HEK293T (cell line): ENCODE measurements around the gene PALB2.
"Not testable (repeated sequence)": the region's sequence is repeated elsewhere in the genome, so short reads cannot be mapped to it uniquely, and the experiment has no call there.

Experiments used
- CTCF ChIA-PET: fragments of 350-600 bp; formaldehyde crosslinking; extraction: SDS; loops from one replicate; lab custom pipeline; 2021; ENCODE audit warnings: antibody characterized with exemption, inconsistent platforms; lab: Yijun Ruan, JAX
- POLR2A ChIA-PET: fragments of 350-600 bp; formaldehyde crosslinking; extraction: SDS; loops from one replicate; lab custom pipeline; 2020; ENCODE audit warnings: antibody characterized with exemption, inconsistent platforms; lab: Yijun Ruan, JAX
- DNase-seq: peaks from one replicate; pipeline ENCODE4 v3.0.0; 2012; ENCODE audit warnings: mixed read lengths; ENCODE audit errors: extremely low spot score
- ARNT ChIP-seq: fragments of 450-650 bp; IDR thresholded peaks from 2 replicates; pipeline ENCODE4 v1.6.1; 2017; ENCODE audit warnings: mild to moderate bottlenecking
- BHLHE40 ChIP-seq: fragments of 450-650 bp; IDR thresholded peaks from 2 replicates; pipeline ENCODE4 v1.6.1; 2016; ENCODE audit warnings: mild to moderate bottlenecking, moderate library complexity, borderline replicate concordance
- CTBP1 ChIP-seq: fragments of 450-650 bp; IDR thresholded peaks from 2 replicates; pipeline ENCODE4 v1.6.1; 2016; ENCODE audit warnings: borderline replicate concordance
- ELF4 ChIP-seq: fragments of 450-650 bp; IDR thresholded peaks from 2 replicates; pipeline ENCODE4 v1.6.1; 2017; ENCODE audit warnings: antibody characterized with exemption
- FOXA1 ChIP-seq: fragments of 450-650 bp; IDR thresholded peaks from 2 replicates; pipeline ENCODE4 v1.6.1; 2016; ENCODE audit warnings: mild to moderate bottlenecking
- FOXK2 ChIP-seq: fragments of 450-650 bp; IDR thresholded peaks from 2 replicates; pipeline ENCODE4 v1.6.1; 2016; ENCODE audit warnings: mild to moderate bottlenecking
- FOXM1 ChIP-seq: fragments of 450-650 bp; IDR thresholded peaks from 2 replicates; pipeline ENCODE4 v1.6.1; 2017; ENCODE audit warnings: mild to moderate bottlenecking, borderline replicate concordance
- HDGF ChIP-seq: fragments of 450-650 bp; IDR thresholded peaks from 2 replicates; pipeline ENCODE4 v1.6.1; 2017; ENCODE audit warnings: antibody characterized with exemption, borderline replicate concordance
- L3MBTL2 ChIP-seq: fragments of 450-650 bp; conservative IDR thresholded peaks from 2 replicates; pipeline ENCODE4 v1.6.1; 2016; ENCODE audit warnings: mild to moderate bottlenecking
- LEF1 ChIP-seq: fragments of 450-650 bp; IDR thresholded peaks from 2 replicates; pipeline ENCODE4 v1.6.1; 2017; ENCODE audit warnings: mild to moderate bottlenecking, borderline replicate concordance
- NFRKB ChIP-seq: fragments of 450-650 bp; IDR thresholded peaks from 2 replicates; pipeline ENCODE4 v1.6.1; 2016; ENCODE audit warnings: mild to moderate bottlenecking, moderate library complexity
- SP1 ChIP-seq: fragments of 450-650 bp; IDR thresholded peaks from 2 replicates; pipeline ENCODE4 v1.6.1; 2017
- SUZ12 ChIP-seq: fragments of 450-650 bp; IDR thresholded peaks from 2 replicates; pipeline ENCODE4 v1.6.1; 2016; ENCODE audit warnings: mild to moderate bottlenecking
- TARDBP ChIP-seq: fragments of 450-650 bp; IDR thresholded peaks from 2 replicates; pipeline ENCODE4 v1.6.1; 2016
- ZNF384 ChIP-seq: fragments of 450-650 bp; IDR thresholded peaks from 2 replicates; pipeline ENCODE4 v1.6.1; 2016
- TF ChIP-seq, protein P1 (sequence below): fragments of 450-650 bp; IDR thresholded peaks from 2 replicates; pipeline ENCODE4 v1.6.1; 2016

The PALB2 gene

DNA sequence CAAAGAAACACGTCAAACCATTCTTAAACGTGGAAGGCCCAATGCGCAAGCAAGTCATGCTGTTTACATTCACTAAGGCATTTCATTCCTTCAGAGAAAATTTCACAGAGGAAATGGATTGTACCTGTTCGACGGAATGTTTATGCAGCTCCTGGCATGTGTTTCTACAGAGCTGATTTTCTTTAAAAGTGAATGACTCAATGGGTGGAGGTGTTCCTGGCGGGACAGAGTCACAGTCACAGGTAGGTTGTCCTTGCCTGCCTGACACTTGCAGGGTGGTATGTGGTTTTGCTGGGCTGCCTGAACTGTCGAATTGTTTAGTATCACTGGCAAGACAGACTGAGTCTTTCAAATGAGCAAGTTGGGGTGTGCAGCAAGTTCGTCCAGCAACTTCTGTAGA, 11.6 kb downstream of the PALB2 start:
- no peak for TF ChIP-seq LEF1
- no peak for TF ChIP-seq FOXM1
- no peak for TF ChIP-seq CTBP1
- TF ChIP-seq BHLHE40: no peak
- TF ChIP-seq ARNT: no peak
- TF ChIP-seq, protein P1, sequence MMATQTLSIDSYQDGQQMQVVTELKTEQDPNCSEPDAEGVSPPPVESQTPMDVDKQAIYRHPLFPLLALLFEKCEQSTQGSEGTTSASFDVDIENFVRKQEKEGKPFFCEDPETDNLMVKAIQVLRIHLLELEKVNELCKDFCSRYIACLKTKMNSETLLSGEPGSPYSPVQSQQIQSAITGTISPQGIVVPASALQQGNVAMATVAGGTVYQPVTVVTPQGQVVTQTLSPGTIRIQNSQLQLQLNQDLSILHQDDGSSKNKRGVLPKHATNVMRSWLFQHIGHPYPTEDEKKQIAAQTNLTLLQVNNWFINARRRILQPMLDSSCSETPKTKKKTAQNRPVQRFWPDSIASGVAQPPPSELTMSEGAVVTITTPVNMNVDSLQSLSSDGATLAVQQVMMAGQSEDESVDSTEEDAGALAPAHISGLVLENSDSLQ: no peak
- TF ChIP-seq FOXA1: no peak
- TF ChIP-seq L3MBTL2: no peak
- no peak for TF ChIP-seq SP1
- TF ChIP-seq SUZ12: no peak
- no peak for TF ChIP-seq TARDBP
- no peak for TF ChIP-seq FOXK2
- no peak for TF ChIP-seq NFRKB
- no peak for TF ChIP-seq ZNF384
- TF ChIP-seq ELF4: no peak
- no peak for TF ChIP-seq HDGF
- ChIA-PET POLR2A (no interaction called here), CTCF (interaction anchor here (0.8 kb wide), 1 partner anchor 33 kb away, joined by 3 read pairs; no protein-coding TSS in a partner anchor)
- DNase-seq: no peak

DNA sequence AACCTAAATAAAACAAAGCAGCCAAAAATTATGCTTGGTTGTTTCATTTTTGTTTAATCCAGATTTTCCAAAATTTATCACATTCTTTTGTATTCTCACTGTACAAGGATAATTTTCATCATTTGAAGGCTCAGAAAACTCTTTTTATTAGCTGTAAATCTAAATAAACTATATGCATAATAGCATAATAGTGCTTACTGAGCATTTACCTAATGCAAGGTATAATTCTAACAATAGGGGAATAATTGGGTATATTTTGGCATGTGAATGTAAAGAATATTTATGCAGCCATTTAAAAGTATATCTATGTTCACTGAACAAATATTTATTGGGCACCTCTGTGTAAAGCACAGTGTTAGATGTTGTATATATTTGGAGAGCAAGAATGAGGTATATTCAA, 17.0 kb downstream of the PALB2 start:
- POLR2A ChIA-PET: no interaction called here
- DNase-seq: no peak
- TF ChIP-seq BHLHE40 (no peak), SP1 (no peak), ZNF384 (no peak), FOXA1 (no peak), LEF1 (no peak), CTBP1 (no peak), FOXM1 (no peak), NFRKB (no peak)
- TF ChIP-seq, protein P1: no peak
- CTCF ChIA-PET: no interaction called here

- no peak for DNase-seq
- ChIA-PET CTCF (no interaction called here), POLR2A (no interaction called here)
- TF ChIP-seq FOXM1 (no peak), ZNF384 (no peak), SUZ12 (no peak), TARDBP (no peak), LEF1 (no peak), BHLHE40 (no peak), NFRKB (no peak), L3MBTL2 (no peak), FOXK2 (no peak), FOXA1 (no peak), ELF4 (no peak), ARNT (no peak), HDGF (no peak), CTBP1 (no peak)
- TF ChIP-seq, protein P1: no peak
These were observed 25.3 kb downstream of the PALB2 start for GRCh38 chr16:23615805-23616204.

- DNase-seq: no peak
- no peak for TF ChIP-seq SP1
- TF ChIP-seq NFRKB: no peak
- TF ChIP-seq, protein P1: no peak
- TF ChIP-seq LEF1: no peak
- no peak for TF ChIP-seq CTBP1
- no peak for TF ChIP-seq L3MBTL2
- TF ChIP-seq FOXK2: no peak
- TF ChIP-seq TARDBP: no peak
- no peak for TF ChIP-seq BHLHE40
- TF ChIP-seq ZNF384: no peak
- TF ChIP-seq SUZ12: no peak
- no peak for TF ChIP-seq FOXM1
- TF ChIP-seq ELF4: no peak
- no peak for TF ChIP-seq FOXA1
- no peak for TF ChIP-seq ARNT
- TF ChIP-seq HDGF: no peak
- ChIA-PET POLR2A (no interaction called here), CTCF (no interaction called here)
These were observed 29.2 kb downstream of the PALB2 start for GRCh38 chr16:23611936-23612335.

- CTCF ChIA-PET, DNase-seq, POLR2A ChIA-PET: not testable (repeated sequence)
These were observed 30.2 kb downstream of the PALB2 start for GRCh38 chr16:23610905-23611304.

DNA sequence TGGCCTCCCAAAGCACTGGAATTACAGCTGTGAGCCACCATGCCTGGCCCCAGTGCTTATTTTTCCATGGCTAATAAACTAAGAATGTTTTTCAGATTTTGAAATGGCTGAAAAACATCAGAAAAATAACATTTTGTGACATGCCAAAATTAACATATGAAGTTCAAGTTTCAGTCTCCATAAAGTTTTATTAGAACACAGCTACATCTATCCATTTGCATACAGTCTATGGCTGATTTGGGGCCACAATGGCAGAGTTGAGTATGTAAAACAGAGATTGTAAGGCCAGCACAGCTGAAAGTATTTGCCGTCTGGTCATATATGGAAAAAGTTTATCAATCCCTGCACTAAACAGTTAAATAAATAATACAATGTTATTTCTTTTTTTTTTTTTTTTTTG, 31.2 kb downstream of the PALB2 start:
- ChIA-PET CTCF (no interaction called here), POLR2A (no interaction called here)
- TF ChIP-seq SP1 (no peak), ZNF384 (0 out of 2 replicates have a peak, but pooled peaks have one; percentile 19)

More for the DNA sequence above, 31.2 kb downstream of the PALB2 start:
- DNase-seq: no peak
